Ramos (cell line): ENCODE data around the gene GRIN2C.
"Not testable (repeated sequence)": the region's sequence is repeated elsewhere in the genome, so short reads cannot be mapped to it uniquely, and the experiment has no call there.

Experiments used
- in situ Hi-C: fragments of 300-500 bp; cut with MboI; formaldehyde crosslinking; loops from one replicate; pipeline ENCODE4 v1.14.3; 2022; ENCODE audit warnings: low sequenced_read_pairs; ENCODE audit not compliant: unreplicated experiment

Gene GRIN2C

GRCh38 chr17:74881073-74881472 is 21.4 kb upstream of the GRIN2C start:
- in situ Hi-C loops, result no loop called here

GRCh38 chr17:74879308-74879707 is 19.6 kb upstream of the GRIN2C start:
- in situ Hi-C loops, result no loop called here

GRCh38 chr17:74878658-74879057 is 19.0 kb upstream of the GRIN2C start:
- in situ Hi-C loops, result no loop called here

- in situ Hi-C loops, result no loop called here
Observed at GRCh38 chr17:74877592-74878548, 18.2 kb upstream of the GRIN2C start.

GRCh38 chr17:74875977-74876593 is 16.4 kb upstream of the GRIN2C start:
- in situ Hi-C loops, result no loop called here

GRCh38 chr17:74875155-74875976 is 15.7 kb upstream of the GRIN2C start:
- in situ Hi-C loops, result no loop called here

- in situ Hi-C loops, result no loop called here
Observed at GRCh38 chr17:74874615-74875037, 14.9 kb upstream of the GRIN2C start.

- in situ Hi-C loops, result no loop called here
Observed at GRCh38 chr17:74873874-74874614, 14.4 kb upstream of the GRIN2C start.

GRCh38 chr17:74873037-74873873 is 13.6 kb upstream of the GRIN2C start:
- in situ Hi-C loops, result no loop called here

- in situ Hi-C loops, result no loop called here
Observed at GRCh38 chr17:74872313-74873036, 12.8 kb upstream of the GRIN2C start, which contains the start of gene FDXR. Gene FDXR, minus strand, starts transcription at chr17:74872994. Its CDS starts 50 bp downstream, at chr17:74872944.

GRCh38 chr17:74871356-74872076 is 11.8 kb upstream of the GRIN2C start:
- in situ Hi-C loops, result no loop called here

GRCh38 chr17:74870512-74870911 is 10.8 kb upstream of the GRIN2C start:
- in situ Hi-C loops, result no loop called here

GRCh38 chr17:74870028-74870427 is 10.3 kb upstream of the GRIN2C start:
- in situ Hi-C loops, result not testable (repeated sequence)

- in situ Hi-C loops, result loop anchor here (5.0 to 10.0 kb wide), 2 partner anchors 77 to 214 kb away; no protein-coding TSS in a partner anchor
Observed at GRCh38 chr17:74868908-74869255, 9.2 kb upstream of the GRIN2C start.

- in situ Hi-C loops, result loop anchor here (5.0 to 10.0 kb wide), 2 partner anchors 76 to 214 kb away; no protein-coding TSS in a partner anchor
Observed at GRCh38 chr17:74868251-74868907, 8.7 kb upstream of the GRIN2C start.

- in situ Hi-C loops, result loop anchor here (5.0 to 10.0 kb wide), 2 partner anchors 74 to 212 kb away; no protein-coding TSS in a partner anchor
Observed at GRCh38 chr17:74866198-74866835, 6.6 kb upstream of the GRIN2C start.
